ENCODE data around the gene SLC25A51. TPM values are rescaled to one million over a fixed set of nuclear protein-coding genes. Genes with fewer than 3 reads are reported as not detected.
"Not testable (repeated sequence)": the region's sequence is repeated elsewhere in the genome, so short reads cannot be mapped to it uniquely, and the experiment has no call there.

The SLC25A51 gene
- total RNA-seq, 1 experiment from 2014 or later, result 52.2 TPM

DNA sequence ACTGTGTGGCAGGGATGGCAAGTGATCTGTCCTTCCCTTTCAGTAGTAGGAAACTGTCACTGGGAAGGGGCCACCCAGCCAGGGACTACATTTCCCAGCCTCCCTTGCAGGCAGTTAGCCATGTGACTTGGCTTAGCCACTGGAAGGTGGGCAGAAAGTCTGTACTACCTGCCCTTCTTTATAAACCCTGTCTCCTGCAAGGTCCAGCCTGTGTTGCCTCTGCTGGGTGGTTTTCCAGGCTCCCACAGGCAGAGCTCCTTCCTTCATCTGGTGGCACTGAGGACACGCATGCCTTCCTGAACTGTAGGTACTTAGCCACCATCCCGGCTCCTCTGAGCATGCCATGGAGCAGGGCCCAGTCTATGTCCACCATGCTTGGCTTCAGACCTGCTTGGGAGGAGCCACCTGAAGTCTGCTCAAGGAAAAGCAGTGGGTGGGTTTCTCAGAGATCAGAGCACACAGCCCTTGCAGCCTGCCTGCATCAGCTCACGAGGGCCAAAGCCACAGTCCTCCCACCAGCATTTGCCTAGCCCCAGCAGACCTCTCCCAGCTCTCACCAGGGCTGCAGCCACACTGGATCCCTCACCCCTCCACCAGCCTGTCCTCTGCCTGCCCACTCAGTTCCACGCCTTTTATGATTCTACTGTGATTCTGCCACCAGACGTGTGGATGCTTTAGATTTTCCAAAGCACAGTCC lies 16.7 kb upstream of the SLC25A51 start:
- DNase-seq (ENCODE audit: low spot score), result no peak

DNA sequence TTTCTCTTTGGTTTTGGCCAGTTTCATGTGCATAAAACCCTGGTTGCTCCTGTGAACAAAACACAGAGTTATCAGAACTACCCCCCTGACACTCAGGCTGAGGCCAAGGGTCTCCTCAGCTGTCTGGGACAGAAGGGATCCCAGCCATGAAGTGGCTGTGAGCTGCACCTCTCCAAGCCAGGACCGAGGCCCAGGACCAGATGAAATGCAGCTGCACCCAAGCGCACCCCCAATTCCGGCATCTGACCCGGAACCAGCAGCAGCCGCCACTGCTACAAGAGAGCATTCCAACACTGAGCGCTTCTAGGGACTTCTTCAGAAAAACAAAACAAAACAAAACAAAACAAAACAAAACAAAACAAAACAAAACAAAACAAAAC lies 16.0 kb upstream of the SLC25A51 start:
- no peak for DNase-seq (ENCODE audit: low spot score)

- DNase-seq (ENCODE audit: low spot score), result no peak
These were observed 15.5 kb upstream of the SLC25A51 start for GRCh38 chr9:37919246-37919955.

DNA sequence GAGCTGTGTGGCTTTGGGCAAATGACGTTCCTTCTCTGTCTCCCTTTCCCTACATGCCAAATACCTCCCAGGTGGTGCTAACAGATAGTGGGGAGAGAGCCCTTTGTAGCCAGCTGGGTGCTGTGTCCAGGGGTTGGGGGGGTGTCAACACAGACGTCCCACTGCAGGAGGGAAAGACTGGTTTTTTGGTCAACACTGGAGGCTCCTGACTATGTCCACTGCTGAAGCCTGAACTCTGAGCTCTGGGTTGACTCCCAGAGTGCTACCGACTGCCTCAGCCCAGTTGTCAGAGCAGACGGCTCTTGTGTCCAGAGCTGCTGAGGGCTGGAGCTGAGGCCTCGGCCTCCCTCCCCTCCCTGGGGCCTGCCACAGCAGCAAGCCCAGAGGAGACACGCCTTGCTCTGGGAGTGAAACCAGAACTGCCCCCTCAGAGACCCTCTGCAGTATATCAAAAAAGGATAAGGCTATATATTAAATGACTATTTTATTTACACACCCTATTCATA lies 14.8 kb upstream of the SLC25A51 start:
- DNase-seq (ENCODE audit: low spot score), result no peak

DNA sequence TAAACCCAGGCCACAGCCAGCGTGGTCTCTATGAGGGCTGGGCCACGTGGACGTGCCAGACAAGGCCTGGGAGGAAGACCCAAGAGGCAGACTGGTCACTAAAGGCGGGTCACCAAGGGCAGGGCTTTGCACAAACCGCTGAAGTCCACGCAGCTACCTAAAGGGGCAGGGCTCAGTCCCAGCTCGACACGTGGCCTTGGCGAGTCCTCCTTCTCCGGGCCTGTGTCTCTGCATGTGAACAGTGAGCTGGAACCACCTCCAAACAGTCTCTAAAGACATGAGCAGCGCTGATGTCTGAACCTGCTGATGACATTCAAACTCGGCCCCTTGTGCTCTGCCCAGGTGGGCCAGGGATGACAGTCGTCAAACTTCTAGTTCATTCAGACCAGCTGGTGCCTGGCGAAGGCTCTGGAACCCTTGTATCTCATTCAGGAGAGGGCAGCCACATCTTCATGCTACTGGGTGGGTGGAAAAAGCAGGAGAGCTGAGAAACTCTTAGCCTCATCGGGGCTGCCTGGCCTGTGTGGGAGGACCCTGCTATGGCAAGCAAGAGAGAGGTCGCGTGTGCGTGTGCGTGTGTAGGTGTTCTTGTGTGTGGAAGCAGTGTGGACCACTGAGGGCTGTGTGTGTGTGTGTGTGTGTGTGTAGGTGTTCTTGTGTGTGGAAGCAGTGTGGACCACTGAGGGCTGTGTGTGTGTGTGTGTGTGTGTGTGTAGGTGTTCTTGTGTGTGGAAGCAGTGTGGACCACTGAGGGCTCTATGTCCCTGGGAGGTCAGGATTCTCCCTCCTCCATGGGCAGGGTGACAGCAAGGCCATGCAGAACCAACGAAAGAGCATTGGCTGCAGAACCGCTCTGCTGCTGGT lies 14.1 kb upstream of the SLC25A51 start:
- no peak for DNase-seq (ENCODE audit: low spot score)

GRCh38 chr9:37917313-37917731 lies 13.4 kb upstream of the SLC25A51 start:
- DNase-seq (ENCODE audit: low spot score), result no peak

- DNase-seq (ENCODE audit: low spot score), result no peak
These were observed 12.8 kb upstream of the SLC25A51 start for GRCh38 chr9:37916471-37917312.

GRCh38 chr9:37915911-37916470 lies 12.1 kb upstream of the SLC25A51 start:
- no peak for DNase-seq (ENCODE audit: low spot score)

- DNase-seq (ENCODE audit: low spot score), result no peak
These were observed 10.9 kb upstream of the SLC25A51 start for GRCh38 chr9:37914701-37915358.

- DNase-seq (ENCODE audit: low spot score), result no peak
These were observed 10.2 kb upstream of the SLC25A51 start for GRCh38 chr9:37914154-37914551.

DNA sequence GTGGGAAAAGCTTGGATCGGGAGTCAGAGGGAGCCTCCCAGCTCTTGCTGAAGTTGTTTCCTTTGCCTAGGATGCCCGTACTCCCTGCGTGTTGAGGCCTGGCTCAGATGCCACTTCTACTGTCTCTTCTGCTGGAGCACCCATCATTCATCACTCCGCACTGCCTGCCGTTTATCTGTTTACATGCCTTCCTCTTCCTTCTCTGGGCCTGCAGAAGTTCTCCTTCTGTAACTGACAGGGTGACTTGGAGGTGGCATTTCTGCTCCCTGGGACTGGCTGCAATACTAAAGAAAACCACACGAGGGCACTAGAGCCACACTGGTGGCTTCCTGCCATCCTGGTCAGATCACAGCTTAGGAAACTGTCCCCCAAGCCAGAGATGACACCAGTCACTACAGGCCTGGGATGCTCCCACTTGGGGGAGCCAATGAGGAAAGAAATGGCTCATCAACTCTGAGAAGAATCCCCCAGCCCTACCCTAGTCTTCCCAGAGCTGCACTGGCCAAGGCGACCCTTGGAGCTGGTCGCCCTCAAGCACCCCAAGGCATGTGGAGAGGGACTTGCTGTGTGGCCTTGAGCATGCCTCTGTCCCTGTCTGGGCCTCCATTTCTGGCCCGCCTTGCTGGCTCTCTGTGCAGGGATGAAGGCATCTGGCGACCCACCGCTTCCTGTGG lies 9.7 kb upstream of the SLC25A51 start:
- DNase-seq (ENCODE audit: low spot score), result peak; percentile 80

- no peak for DNase-seq (ENCODE audit: low spot score)
These were observed 7.3 kb upstream of the SLC25A51 start for GRCh38 chr9:37911271-37911681.

DNA sequence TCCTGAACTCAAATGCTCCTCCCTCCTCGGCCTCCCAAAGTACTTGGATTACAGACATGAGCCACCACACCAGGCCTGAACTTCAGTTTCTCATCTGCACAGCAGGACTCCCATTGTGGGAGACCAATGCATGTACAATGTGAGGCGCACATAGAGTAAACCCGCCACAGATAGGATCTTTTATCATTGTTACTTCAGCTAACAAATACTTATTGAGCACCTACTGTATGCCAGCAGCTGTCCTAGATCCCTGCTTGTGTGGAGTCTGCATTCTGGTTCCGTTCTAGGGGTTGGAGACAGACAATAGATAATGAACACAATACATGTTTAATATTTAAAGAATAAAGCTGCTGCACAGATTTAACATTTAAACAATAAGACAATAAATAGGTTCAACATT lies 6.3 kb upstream of the SLC25A51 start:
- no peak for DNase-seq (ENCODE audit: low spot score)

GRCh38 chr9:37909836-37910235 lies 5.9 kb upstream of the SLC25A51 start:
- DNase-seq (ENCODE audit: low spot score), result not testable (repeated sequence)

DNA sequence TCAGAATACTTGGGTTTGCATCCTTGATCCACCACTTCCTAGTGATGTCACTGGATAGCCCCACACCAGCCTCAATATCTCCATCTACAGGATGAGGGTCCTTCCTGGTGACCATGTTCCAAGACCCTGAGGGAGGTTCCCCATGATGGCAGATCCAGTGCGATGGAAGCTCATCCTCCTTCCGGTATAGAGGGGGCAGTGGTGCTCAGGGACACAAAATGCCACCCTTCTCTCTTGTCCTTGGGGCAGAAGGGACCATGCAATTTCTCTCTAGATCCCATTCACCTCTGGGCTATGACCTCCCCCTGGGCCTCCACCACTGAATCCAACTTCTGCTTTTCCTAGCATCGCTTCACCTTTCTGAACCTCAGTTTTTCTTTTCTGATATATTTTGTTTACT lies 5.4 kb upstream of the SLC25A51 start:
- DNase-seq (ENCODE audit: low spot score), result no peak

- DNase-seq (ENCODE audit: low spot score), result no peak
These were observed 4.8 kb upstream of the SLC25A51 start for GRCh38 chr9:37908698-37909186.

DNA sequence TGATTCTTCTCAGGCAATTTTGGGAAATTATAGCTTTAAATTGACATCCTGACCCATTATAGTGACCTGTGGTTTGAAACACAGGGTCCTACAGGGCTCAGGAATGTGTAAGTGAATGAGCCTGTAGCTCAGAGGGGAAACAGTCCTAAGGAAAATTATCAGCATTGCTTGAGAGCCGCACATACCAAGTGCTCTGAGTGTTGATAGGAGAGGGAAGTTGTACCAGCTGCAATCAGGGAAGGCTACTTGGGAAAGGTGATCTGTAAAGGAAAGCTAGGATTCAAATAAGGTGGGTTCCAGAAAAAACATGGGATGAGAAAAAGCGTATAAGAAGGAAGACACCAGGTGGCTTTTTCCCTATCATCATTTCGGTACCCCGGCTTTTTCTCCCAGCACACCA lies 4.4 kb upstream of the SLC25A51 start:
- DNase-seq (ENCODE audit: low spot score), result no peak

GRCh38 chr9:37906312-37907239 lies 2.6 kb upstream of the SLC25A51 start:
- no peak for DNase-seq (ENCODE audit: low spot score)

- DNase-seq (ENCODE audit: low spot score), result no peak
These were observed 1.8 kb upstream of the SLC25A51 start for GRCh38 chr9:37905776-37906175.

All from A172 (cell line).